GM19395 (cell line): ENCODE measurements around the gene ITGAL.
"Not testable (repeated sequence)": the region's sequence is repeated elsewhere in the genome, so short reads cannot be mapped to it uniquely, and the experiment has no call there.

Experiments
- ATAC-seq: cut with Tn5 transposase; IDR thresholded peaks from one replicate; pipeline ENCODE4 v1.9.1; 2021; ENCODE audit warnings: mild to moderate bottlenecking, moderate library complexity; ENCODE audit not compliant: unreplicated experiment

ITGAL gene

DNA sequence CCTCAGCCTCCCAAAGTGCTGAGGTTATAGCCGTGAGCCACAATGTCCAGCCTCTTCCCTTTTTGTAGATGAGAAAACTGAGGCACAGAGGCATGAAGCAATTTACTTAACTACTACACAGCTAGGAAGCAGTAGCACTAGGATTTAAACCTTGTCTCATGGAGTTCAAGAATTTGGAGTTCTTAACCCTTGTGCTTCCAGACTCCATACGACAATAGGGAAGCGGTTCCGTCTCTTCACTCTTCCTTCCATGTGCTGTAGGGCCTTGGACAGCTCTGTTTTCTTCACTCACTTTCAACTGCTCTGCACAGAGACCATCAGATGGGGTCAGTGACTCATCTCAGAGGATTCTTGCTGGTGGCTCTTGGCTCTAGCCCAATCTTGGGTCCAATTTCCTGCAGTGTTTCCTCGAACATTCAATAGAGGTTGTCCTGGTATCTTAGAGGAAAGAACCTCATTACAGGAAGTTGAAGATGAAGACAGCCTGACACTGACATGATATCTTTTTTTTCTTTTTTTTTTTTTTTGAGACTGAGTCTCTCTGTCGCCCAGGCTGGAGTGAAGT, 19.3 kb downstream of the ITGAL start:
- no peak for ATAC-seq

DNA sequence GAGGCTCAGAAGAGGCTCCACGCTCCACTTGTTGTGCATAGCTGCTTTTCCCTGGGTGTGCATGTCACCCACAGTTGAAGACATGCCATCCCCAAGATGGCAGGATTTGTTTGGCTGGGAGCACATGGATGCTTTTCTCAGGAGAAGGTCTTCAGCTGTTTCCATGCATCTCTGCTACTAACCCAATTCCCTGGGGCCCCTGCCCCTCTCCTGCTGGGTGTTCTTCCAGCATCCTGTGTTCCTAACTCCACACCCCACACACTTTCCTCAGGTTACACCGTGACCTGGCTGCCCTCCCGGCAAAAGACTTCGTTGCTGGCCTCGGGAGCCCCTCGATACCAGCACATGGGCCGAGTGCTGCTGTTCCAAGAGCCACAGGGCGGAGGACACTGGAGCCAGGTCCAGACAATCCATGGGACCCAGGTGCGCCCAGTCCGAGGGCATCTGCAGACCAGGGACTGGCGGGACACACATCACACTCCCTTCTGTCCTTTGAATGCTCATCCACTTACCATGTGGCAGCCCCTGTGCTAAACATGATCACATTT, 21.5 kb downstream of the ITGAL start:
- ATAC-seq = no peak

DNA sequence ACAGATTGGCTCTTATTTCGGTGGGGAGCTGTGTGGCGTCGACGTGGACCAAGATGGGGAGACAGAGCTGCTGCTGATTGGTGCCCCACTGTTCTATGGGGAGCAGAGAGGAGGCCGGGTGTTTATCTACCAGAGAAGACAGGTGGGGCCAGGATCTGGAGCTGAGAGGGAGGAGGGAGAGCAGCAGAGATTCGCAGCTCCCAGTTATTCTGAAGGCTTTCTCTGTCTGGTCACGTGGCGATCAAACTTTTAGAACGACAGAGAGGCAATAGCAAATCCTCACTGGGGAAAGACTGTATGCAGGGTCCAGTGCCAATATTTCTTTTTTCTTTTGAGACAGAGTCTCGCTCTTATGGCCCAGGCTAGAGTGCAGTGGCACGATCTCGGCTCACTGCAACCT, 22.2 kb downstream of the ITGAL start:
- no peak for ATAC-seq

DNA sequence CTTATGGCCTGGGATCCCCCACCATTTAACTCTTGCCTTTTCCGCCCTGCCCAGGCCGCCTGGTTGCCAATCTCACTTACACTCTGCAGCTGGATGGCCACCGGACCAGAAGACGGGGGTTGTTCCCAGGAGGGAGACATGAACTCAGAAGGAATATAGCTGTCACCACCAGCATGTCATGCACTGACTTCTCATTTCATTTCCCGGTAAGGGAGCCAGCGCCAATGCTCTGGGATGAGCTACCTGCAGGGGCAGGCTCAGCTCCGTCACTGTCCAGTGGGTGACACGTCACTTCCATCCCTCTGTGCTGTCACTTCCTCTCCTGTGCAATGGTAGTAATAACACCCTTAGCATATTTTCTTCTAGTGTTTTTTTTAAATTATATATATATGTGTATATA, 26.7 kb downstream of the ITGAL start:
- no peak for ATAC-seq

- no peak for ATAC-seq
These were observed 31.1 kb downstream of the ITGAL start for GRCh38 chr16:30503403-30504296.

DNA sequence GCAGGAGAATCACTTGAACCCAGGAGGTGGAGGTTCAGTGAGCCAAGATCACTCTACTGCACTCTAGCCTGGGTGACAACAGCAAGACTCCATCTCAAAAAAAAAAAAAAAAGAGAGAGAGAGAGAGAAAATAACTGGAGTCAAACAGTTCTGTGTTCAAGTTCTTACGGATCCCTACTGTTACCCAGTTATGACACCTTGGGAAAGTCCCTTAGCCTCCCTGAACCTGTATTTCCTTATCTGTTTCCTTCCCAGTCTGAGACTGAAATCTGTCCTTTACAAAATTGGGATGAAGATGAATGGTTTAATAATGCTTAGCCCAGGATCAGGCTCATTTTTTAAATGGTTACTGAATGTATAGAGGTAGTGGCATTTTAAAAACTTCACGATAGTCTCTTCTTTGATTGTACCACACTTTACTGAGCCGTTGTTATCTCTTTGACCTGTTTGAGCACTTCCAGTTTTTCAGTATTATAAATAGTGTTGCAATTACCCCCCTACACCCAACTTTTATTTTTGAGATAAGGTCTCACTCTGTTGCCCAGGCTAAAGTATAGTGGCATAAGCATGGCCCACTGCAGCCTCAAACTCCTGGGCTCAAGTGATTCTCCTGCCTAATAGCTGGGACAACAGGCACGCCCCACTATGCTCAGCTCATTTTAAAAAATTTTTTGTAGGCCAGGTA, 36.7 kb downstream of the ITGAL start:
- ATAC-seq = no peak

GRCh38 chr16:30510376-30510938, 37.9 kb downstream of the ITGAL start:
- no peak for ATAC-seq

DNA sequence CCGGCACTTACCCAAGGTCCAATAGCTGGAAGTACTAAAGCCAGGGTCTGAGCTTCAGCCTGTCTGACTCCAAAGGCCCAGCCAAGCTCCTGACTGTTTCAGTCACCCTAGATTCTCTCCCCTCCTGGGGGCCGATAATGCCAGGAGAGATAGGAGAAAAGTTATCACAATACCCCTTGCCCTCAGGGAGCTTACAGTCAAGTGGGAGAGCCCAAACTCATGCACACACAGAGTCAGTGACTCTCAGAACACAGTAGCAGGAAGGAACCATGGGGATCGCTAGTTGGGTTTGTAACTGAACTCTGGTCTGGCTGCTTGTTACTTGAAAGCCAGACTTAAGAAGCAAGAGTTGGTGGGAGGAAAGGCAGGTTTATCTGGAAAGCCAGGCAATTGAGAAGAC, 39.0 kb downstream of the ITGAL start:
- no peak for ATAC-seq

GRCh38 chr16:30515275-30515674, 42.7 kb downstream of the ITGAL start:
- ATAC-seq = no peak

GRCh38 chr16:30518552-30518951, 46.0 kb downstream of the ITGAL start:
- no peak for ATAC-seq

DNA sequence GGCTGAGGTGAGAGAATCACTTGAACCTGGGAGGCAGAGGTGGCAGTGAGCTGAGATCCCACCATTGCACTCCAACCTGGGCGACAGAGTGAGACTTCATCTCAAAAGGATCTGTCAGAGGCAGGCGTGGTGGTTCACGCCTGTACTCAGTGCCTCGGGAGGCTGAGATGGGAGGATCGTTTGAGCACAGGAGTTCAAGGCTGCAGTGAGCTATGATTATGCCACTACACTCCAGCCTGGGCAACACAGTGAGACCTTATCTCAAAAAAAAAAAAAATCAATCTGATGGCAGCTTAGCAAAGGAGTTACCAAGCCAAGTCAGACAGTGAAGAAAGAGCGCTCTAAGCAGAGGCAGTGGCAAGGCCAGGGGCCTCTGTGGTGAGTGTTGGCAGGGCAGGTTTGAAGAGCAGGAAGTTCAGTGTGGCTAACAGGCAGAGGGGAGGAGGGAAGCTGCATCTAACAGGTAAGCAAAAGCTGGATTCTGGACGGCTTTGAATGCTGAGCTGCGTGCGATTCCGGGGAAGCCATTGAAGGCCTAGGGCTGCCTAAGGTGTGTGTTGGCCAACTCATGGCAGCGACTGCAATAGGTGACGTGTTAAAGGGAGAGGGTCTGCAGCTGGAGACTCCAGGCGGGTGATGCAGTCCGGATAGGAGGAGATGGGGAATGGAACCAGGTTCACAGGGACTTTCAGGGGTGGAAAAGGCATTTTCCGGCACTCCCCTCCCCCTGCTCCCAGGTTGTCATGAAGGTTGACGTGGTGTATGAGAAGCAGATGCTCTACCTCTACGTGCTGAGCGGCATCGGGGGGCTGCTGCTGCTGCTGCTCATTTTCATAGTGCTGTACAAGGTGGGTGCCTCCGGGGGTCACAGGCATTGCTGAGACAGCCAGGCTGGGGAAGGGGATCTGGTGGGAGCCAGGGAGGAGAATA, 46.8 kb downstream of the ITGAL start:
- no peak for ATAC-seq

DNA sequence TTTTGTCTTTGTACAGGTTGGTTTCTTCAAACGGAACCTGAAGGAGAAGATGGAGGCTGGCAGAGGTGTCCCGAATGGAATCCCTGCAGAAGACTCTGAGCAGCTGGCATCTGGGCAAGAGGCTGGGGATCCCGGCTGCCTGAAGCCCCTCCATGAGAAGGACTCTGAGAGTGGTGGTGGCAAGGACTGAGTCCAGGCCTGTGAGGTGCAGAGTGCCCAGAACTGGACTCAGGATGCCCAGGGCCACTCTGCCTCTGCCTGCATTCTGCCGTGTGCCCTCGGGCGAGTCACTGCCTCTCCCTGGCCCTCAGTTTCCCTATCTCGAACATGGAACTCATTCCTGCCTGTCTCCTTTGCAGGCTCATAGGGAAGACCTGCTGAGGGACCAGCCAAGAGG, 48.9 kb downstream of the ITGAL start:
- ATAC-seq = no peak

- no peak for ATAC-seq
These were observed 49.5 kb downstream of the ITGAL start for GRCh38 chr16:30521873-30522641.

GRCh38 chr16:30522702-30523463, 50.3 kb downstream of the ITGAL start:
- not testable (repeated sequence) for ATAC-seq

GRCh38 chr16:30523768-30524574, 51.4 kb downstream of the ITGAL start:
- ATAC-seq = no peak

GRCh38 chr16:30524575-30525568, 52.3 kb downstream of the ITGAL start:
- no peak for ATAC-seq

- no peak for ATAC-seq
These were observed 53.2 kb downstream of the ITGAL start for GRCh38 chr16:30525844-30526136.
